OCI-M1 (cell line): ENCODE data around the gene PIP4P1.
A peak's percentile ranks its signal among the peaks of the same experiment; 100 is the strongest.
"Not testable (repeated sequence)": the region's sequence is repeated elsewhere in the genome, so short reads cannot be mapped to it uniquely, and the experiment has no call there.

ENCODE experiments used
- DNase-seq: peaks from one replicate; lab custom pipeline; 2025; lab: John Stamatoyannopoulos, UW

PIP4P1 gene

GRCh38 chr14:20476776-20477175, 15.5 kb upstream of the PIP4P1 start:
- peak; percentile 69 for DNase-seq

- no peak for DNase-seq
These were observed 11.4 kb upstream of the PIP4P1 start for GRCh38 chr14:20472536-20473169.

GRCh38 chr14:20470603-20470901, 9.3 kb upstream of the PIP4P1 start:
- DNase-seq: peak; percentile 47

- peak; percentile 64 for DNase-seq
These were observed 8.8 kb upstream of the PIP4P1 start for GRCh38 chr14:20469890-20470602.

GRCh38 chr14:20469242-20469889, 8.1 kb upstream of the PIP4P1 start, which contains the start of gene PNP:
Gene PNP, plus strand, starts transcription at chr14:20469406. Its CDS starts 119 bp downstream, at chr14:20469525.
- peak; percentile 86 for DNase-seq

GRCh38 chr14:20468764-20469241, 7.6 kb upstream of the PIP4P1 start:
- no peak for DNase-seq

GRCh38 chr14:20460458-20461224, 593 bp downstream of the PIP4P1 start:
- no peak for DNase-seq

- no peak for DNase-seq
These were observed 3.0 kb downstream of the PIP4P1 start for GRCh38 chr14:20458031-20458789.

GRCh38 chr14:20456971-20457370, 4.3 kb downstream of the PIP4P1 start:
- DNase-seq: no peak

GRCh38 chr14:20455355-20456300, 5.6 kb downstream of the PIP4P1 start:
- DNase-seq: peak; percentile 97

- peak; percentile 98 for DNase-seq
These were observed 6.5 kb downstream of the PIP4P1 start, which contains the start of the genes APEX1 and OSGEP for GRCh38 chr14:20454516-20455354. Gene APEX1, plus strand, starts transcription at chr14:20455226. Its CDS starts 420 bp downstream, at chr14:20455646. Gene OSGEP, minus strand, starts transcription at chr14:20454812. Its CDS starts 129 bp downstream, at chr14:20454683.

- not testable (repeated sequence) for DNase-seq
These were observed 8.4 kb downstream of the PIP4P1 start for GRCh38 chr14:20452831-20453230.

GRCh38 chr14:20446889-20447288, 14.3 kb downstream of the PIP4P1 start:
- DNase-seq: no peak

- DNase-seq: not testable (repeated sequence)
These were observed 17.6 kb downstream of the PIP4P1 start for GRCh38 chr14:20443650-20444049.

GRCh38 chr14:20441461-20441860, 19.8 kb downstream of the PIP4P1 start:
- no peak for DNase-seq

GRCh38 chr14:20440882-20441281, 20.4 kb downstream of the PIP4P1 start:
- no peak for DNase-seq

GRCh38 chr14:20440465-20440864, 20.8 kb downstream of the PIP4P1 start:
- DNase-seq: no peak

- no peak for DNase-seq
These were observed 22.6 kb downstream of the PIP4P1 start for GRCh38 chr14:20438664-20439063.

GRCh38 chr14:20436363-20436755, 24.9 kb downstream of the PIP4P1 start:
- no peak for DNase-seq
